GM12865 (cell line): ENCODE measurements around the gene TNFRSF9.

Source experiments
- DNase-seq: peaks from one replicate; pipeline ENCODE4 v3.0.0; 2010; ENCODE audit warnings: low read depth
- H3K4me3 ChIP-seq: 2 replicates; pipeline ENCODE4 v1.5.1; 2011; ENCODE audit warnings: mild to moderate bottlenecking, low read depth, low read length, control low read depth
- TF ChIP-seq, protein P1 (sequence below): IDR thresholded peaks from 2 replicates; pipeline ENCODE4 v1.5.1; 2011; ENCODE audit warnings: low read length, control low read depth, low read depth, inconsistent platforms; ENCODE audit not compliant: insufficient read depth; ENCODE audit errors: missing control alignments

Gene TNFRSF9

DNA sequence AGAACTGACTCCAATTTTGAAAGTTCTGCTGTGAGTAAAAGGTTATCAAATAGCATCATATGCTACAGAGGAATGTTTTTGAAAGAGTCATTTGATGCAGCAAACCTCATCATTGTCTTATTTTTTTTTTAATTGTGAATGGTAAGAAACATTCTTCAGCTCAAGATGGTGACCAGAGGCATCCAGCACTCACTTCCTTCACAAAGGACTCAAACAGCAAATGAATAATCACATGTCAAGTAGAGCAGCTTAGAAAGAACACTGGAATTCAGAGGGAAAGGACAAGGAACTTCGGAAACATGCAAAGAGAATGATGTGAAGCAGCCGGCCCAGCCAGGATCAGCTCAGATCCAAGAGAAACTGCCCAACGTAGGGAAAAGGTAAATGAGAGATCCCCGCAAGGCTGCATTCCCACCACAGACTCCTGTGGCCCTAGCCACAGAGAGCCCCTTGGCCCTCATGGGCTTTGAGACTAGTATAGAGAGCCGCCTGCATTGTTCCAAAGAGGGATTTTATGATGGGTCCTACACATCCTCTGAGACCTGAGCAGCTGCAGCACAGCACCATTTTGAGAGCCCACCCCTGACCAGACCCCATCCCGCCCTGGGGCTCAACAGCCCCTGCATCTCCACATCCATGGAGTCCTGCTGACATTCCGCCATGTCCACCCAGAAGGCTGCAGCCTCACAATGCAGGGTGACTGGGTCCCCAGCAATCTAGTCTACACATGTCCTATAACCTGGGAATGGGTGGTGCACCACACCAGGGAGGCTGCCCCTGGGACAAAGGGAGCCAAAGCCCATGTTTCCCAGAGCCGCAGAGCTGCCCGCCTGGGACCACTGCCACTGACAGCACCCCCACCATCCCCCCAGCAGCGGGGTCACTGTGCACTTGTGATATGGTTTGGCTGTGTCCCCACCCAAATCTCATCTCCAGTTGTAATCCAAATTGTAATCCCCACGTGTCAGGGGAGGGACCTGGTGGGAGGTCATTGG lies 66.5 kb downstream of the TNFRSF9 start:
- H3K4me3 ChIP-seq: no peak overlapping the region
- TF ChIP-seq, protein P1, sequence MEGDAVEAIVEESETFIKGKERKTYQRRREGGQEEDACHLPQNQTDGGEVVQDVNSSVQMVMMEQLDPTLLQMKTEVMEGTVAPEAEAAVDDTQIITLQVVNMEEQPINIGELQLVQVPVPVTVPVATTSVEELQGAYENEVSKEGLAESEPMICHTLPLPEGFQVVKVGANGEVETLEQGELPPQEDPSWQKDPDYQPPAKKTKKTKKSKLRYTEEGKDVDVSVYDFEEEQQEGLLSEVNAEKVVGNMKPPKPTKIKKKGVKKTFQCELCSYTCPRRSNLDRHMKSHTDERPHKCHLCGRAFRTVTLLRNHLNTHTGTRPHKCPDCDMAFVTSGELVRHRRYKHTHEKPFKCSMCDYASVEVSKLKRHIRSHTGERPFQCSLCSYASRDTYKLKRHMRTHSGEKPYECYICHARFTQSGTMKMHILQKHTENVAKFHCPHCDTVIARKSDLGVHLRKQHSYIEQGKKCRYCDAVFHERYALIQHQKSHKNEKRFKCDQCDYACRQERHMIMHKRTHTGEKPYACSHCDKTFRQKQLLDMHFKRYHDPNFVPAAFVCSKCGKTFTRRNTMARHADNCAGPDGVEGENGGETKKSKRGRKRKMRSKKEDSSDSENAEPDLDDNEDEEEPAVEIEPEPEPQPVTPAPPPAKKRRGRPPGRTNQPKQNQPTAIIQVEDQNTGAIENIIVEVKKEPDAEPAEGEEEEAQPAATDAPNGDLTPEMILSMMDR: no peak
- no peak for DNase-seq

DNA sequence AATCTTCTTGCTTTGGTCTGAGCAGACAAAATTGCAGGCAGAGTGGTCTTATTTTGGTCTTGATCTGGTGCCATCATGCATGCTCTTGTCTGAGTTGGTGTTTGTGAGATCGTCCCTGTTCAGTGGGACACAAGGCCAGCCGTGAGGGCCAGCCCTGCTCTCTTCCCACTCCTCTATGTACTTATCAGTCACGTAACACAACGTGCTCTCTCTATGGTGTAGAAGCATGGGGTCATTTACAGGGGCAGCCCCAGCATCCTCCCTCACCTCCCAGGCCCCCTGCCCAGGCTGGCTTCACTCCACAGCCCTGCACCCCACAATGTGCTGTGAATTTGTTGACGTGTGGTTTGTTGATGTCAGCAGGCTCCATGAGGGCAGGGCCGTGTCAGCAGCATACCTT lies 69.5 kb downstream of the TNFRSF9 start:
- TF ChIP-seq, protein P1: no peak
- no peak for DNase-seq
- H3K4me3 ChIP-seq: no peak overlapping the region

DNA sequence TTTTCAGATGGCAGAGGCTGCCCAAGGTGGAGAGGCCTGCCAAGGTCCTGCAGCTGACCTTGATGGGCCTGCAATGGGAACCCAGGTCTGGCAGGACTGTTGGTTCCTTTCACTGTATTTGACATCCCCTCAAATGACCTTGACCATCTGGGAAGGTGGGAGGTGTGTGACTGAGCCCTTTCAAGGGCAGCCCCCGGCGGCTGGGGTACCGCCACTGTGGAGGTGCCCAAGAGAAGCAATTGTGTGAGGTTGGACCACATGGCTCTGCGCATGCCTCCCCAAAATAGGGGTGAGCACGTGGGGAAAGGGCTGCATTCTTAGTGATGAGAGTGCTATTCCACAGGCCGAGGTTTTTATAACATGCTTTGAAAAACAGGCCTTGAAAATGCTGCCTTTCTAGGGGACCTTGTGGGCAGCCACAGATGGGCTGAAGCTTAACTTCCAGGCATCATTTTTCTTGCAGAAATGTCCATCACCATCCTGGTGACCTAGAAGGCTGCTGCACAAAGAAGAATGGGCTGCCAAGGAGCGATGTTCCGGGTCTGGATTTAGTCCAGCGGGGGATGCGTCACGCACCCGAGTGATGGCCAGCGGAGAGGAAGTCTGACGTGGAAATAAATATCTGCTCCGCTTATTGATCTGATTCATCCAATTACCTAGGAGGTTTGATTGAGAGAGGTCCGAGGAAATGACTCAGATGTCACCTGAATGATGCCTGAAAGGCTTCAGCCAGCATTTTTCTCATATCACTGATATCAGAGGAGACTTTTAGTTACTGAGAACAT lies 71.3 kb downstream of the TNFRSF9 start:
- H3K4me3 ChIP-seq: no peak overlapping the region
- no peak for DNase-seq
- TF ChIP-seq, protein P1: no peak

DNA sequence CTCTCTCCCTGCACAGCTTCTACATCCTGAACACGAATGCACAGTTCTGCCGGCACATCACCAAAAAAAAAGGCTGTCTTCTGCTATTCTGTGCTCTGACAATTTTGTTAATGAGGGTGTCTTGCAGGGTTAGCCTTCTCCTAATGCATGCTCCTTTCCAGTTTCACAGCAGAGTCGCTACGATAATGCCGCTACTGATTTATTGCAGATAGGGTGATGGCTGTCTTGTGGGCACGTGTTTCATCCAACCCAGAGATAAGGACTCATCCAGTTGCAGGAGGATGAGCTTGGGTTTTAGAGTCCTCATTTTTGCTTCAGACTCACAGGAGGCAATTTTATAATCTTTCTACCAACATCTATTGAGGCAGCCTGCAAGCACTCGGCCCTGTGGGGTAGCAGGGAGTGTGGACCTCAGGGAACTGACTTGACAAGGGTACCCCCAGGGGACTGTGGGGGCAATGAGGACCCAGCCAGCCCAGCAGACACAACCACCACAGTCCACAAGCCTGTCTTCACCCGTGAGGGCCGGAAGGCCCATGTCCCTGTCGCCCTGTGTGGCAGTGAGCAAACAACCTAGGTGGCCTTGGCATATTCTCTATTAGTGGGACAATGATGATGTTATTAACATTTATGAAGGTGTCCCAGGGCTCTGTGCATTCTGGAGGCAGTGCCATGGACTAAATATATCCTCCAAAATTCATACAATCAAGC lies 72.4 kb downstream of the TNFRSF9 start:
- no peak overlapping the region for H3K4me3 ChIP-seq
- no peak for DNase-seq
- TF ChIP-seq, protein P1: no peak

DNA sequence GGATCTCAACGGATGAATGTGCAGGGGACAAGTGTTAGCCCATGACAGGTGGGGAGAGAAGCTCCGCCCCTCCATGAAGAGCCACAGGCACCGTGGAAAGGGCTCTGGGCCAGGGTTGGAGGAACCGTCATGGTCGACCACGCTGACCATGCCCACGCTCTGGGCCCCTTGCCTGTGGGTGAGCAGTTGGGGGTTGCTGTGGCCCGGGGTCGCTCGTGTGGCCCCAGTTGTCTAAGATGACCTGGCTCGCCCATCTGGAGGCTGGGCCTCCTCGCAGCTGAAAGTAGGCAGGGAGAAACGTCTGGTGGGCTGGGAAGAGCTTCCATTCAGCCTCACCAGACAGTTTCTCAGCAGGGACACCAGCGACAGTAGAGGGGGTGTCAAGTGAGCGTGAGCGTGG lies 74.7 kb downstream of the TNFRSF9 start:
- TF ChIP-seq, protein P1: no peak
- H3K4me3 ChIP-seq: no peak overlapping the region
- no peak for DNase-seq
